Embryonic facial prominence (tissue), 1 donor: ENCODE data around the gene FRS3.
"Not testable (repeated sequence)": the region's sequence is repeated elsewhere in the genome, so short reads cannot be mapped to it uniquely, and the experiment has no call there.

Experiments
- DNase-seq: peaks from one replicate; pipeline ENCODE4 v3.0.0-alpha.2; 2016; ENCODE audit errors: extremely low spot score

The FRS3 gene

DNA sequence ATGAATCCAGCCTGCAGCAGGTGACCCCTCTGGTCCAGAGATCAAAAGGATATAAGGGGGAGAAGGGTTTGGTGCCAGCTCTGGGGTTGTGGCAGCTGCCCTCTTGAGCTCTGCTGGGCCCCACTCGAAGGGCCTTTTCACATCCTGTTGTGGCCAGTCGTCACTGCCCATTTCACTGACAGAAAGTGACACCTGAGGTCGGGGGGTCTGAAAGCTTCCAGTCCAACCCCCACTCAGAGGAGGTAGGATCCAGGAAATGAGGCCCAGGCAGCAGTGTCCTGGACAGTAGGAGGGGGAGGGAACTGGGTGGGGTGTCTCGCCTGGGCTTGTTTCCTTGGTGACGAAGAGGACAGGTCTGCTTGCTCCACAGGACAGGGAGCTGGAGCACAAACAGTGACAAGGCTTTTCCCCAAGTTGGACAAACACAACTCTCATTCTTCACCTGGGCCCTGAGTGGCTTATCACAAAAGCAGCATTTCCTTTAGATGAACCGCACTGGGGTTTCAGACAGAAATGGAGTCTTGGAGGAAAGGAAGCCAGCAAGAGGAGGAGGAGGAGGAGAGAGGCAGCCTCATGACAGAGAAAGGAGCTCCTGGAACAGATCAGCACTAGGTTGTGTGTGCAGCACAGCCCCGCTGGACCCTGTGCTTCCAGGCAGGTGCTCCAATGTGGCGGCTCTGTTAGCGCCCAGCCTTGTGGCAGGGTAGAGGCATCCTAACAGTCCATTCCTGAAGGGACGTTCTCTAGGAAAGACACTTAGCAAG lies 11.0 kb downstream of the FRS3 start:
- DNase-seq = no peak

DNA sequence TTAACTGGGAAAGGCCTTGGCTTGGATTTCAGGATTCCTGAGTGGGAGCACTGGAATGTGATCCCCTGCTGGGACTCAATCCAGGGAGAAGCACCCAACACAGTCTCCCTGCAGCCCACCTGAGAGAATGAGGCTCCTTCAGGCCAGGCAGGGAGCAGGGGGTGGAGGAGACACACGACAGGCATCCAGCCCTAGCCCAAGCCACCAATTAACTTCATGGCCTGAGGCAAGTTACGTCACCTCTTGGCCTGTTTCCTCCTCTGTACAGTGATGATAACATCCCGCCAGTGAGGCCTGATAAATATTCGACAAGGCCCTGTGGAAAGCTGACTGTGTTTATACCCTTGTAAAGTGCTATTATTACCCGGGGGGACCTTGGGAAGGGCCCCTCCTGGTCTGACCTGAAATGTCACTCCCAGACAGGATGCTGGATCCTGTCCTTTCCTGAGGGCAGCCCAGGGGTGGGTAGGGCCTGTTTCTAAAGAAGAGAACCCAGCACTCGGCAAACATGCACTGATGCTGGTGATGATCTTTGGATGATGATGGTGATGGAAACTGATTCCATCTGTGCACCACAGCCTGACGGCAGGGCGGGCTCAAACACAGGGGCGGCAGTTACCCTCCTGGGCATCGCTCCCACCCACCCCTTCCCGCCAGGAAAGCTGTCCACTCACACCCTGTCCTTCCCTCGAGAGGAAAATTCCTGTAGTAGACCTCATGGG lies 12.4 kb downstream of the FRS3 start:
- no peak for DNase-seq

DNA sequence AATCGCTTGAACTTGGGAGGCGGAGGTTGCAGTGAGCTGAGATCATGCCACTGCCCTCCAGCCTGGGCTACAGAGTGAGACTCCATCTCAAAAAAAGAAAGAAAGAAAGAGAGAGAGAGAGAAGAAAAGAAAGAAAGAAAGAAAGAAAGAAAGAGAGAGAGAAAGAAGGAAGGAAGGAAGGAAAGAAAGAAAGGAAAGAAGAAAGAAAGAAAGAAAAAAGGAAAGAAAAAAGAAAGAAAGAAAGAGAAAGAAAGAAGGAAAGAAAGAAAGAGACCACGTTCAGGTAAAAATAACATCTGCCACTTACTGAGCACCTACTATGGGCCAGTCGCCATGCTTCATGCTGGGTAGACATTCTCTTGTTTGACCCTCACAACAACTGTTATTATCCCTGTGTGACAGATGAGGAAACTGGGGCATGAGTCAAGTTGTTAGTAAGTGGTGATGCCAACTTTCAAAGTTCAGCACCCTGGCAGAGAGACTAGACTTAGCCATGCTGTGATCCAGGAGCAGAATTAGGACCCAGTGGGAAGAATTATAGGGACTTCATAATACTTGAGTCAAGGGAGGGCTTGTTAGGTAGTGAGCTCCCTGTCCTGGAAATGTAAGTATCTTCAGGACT lies 13.5 kb downstream of the FRS3 start:
- DNase-seq = not testable (repeated sequence)

DNA sequence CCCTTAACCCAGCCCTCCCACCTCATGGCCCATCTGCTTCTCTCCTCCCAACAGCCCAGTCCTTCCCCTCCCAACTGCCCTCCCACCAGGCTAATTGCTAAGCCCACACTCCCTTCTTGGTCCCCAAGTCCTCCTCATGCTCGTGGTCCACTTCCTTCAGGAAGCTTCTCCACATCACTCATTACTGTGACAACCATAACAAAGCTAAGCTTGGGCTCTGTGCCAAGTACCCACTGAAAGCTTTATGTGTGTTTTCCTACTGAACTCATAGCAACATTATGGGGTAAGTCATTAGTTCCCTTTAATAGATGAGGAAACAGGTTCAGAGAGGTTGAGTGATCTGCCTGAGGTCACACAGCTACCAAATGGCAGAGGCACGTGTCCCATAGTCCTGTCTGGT lies 16.2 kb downstream of the FRS3 start:
- no peak for DNase-seq

DNA sequence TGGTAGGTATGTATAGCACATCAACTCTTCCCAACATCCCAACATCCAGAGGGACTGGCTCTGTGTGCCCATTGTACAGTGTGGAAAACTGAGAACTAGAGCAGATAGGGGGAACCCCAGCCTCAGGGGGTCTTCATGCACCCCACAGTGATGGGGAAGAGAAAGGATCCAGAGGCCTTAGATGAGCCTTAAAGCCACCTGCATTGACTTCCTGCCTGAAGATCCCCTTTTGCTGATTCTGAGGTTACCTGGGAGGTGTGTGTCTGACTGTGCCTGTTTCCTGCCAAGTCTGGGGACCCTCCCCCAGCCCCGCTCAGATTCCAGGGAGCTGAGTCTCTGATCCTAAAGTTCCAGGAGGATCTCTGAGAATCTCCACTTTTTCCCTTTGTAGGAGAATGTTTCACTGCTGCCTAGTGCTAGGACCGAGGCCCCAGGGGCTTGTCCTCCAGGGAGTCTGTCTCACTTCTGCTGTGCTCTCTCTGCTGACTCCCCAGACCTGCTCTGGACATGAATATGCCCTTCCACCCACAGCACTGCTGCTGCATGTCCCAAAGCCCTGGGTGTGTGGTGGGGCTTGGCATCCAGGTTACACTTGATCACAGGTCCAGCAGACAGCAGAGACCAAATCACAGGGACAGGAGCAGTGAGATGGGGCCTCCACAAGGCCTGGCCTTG lies 19.7 kb downstream of the FRS3 start:
- DNase-seq = no peak

DNA sequence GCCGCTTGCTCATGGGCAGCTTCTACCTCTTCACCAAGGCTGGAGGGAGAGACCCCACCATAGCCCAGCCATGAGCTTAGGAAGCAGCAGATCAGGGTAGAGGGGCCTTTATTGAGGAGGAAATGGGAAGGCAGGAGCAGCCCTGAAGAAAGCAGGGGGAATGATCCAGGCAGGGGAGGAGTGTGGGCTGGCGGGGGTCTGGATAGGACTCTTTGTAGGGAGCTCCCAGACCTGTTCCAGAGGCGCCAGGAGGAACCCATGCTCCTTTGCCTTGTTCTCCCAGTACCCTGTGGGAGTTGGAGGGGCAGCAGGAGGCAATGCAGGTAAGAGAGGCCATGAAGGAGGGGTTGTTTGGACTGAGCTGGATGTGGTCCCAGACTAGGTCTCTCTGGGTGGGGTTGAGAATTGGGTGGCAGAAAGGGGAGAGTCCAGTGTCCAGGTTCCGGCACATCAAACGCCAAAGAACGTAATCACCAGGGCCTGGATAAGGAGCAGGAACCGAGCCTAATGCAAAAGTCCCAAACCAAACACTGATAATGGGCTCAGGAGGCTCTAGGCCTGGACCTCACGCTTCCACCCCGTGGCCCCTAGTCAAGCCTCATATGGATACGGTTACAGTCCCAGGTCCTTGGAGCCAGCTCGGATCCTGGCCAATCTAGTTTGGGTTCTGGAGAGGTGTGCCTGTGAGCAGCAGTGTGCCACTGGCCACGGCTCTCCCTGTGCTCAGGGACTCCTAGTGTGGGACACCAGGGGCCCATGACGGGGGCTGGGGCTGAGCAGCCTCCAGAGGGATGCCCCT lies 20.4 kb downstream of the FRS3 start:
- no peak for DNase-seq

DNA sequence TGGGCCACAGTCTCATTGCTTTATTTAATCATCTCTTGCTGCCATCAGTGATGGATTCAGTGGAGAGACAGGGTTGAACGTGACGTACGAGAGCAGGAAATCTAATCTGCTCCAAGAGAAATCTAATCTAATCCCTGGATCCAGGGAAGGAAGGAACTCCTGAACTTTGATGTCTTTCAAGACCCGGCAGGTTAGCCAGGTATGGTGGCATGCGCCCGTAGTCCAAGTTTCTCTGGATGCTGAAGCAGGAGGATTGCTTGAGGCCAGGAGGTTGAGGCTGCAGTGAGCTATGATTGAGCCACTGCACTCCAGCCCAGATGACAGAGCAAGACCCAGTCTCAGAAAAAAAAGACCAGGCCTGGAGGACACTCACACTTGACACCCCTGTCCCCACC lies 21.1 kb downstream of the FRS3 start:
- DNase-seq = no peak

DNA sequence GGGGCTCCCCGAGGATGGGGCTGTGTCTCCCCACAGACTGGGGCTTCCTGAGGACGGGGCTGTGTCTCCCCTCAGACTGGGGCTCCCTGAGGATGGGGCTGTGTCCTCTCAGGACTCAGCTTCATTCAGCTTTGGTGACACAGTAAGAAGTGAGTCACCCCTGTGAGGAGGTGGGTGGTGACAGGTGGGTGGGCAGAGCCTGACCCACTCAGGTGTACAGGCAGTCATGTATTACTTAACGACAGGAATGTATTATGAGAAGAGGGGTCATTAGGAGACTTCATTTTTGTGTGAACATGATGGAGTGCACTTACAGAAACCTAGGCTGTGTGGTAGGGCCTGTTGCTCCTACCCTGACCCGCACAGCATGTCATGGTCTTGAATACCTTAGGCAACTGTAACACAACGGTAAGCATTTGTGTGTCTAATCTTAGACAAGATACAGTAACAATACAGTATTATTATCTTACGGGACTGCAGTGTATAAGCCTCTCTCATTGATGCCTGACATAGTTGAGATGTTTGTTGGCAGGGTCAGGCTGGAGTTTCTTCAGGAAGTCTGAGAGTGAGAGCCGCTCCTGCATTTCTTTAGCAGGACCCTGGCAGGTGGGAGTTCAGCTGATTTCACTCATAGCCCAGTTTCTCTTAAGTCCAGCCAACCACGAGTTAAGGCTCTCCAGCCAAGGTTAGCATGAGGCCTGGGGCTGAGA lies 21.6 kb downstream of the FRS3 start:
- no peak for DNase-seq

DNA sequence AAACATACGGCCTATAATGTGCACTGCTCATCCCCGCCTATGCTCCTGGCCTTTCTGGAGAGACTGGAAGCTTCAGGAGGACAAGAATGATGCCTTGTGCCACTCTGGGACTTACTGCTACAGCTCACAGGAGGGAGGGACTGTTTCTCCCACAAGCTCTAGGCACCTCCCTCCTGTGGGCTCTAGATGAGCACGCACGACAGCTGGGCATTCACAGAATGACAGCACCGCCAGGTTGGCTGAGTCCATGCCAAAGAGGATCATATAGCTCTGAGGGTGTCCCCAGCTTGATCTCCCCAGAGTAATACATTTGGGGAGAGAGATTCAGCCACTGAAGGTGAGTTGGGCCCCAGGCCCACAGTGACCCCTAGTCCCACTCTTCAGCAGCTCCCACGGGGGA lies 22.4 kb downstream of the FRS3 start:
- DNase-seq = no peak

DNA sequence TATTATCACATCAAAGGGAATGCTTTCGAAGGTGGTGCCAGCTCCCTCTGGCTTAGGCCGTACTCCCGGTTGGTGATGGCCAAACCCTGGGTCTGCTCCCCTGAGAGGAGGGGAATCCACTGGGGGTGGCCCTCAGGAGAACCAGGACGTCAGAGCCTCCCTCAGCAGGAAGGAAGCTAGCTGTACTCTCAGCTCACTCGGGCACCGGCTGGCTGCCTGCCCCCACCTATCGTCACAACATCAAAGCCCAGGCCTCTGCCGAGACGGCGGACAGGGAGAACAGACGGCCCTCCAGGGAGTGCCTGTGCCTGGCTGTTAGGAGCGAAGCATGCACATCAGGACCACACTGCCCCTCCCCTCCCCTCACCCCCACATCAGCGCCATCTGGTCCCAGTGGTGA lies 23.3 kb downstream of the FRS3 start:
- DNase-seq = no peak

DNA sequence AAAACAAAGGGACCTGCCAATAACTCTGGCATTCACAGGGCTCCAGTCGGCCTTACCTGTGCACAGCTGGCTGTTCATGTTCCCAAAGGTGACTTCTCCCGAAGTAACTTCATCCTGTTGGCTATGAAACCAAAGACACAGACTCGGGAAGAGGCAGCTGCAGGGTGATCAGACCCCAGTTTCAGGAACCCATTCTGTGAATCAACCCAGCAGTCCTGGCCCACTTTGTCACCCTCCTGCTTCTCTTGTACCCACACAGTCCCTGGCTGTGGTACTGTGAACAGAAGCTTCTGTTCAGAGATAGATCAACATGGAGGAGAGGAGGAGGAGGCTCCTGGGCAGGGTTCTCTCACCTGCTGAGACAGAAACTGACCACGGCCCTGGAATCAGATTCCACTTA lies 23.8 kb downstream of the FRS3 start:
- no peak for DNase-seq

DNA sequence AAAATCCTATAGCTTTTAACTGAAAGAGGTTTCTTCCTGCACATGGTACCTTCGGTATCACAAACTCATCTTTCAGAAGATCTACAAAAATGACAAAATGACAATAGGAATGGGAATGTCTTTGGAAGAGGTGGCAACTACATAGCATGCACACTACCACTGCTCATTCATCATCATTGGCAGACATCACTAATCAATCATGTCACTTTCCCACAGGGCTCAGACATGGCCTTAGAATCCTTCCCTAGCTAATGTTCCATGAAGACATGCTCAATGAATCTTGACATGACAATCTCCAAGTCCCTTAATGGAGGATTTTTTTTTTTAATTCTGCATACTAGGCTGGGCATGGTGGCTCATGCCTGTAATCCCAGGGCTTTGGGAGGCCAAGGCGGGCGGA lies 29.3 kb downstream of the FRS3 start:
- DNase-seq = no peak

DNA sequence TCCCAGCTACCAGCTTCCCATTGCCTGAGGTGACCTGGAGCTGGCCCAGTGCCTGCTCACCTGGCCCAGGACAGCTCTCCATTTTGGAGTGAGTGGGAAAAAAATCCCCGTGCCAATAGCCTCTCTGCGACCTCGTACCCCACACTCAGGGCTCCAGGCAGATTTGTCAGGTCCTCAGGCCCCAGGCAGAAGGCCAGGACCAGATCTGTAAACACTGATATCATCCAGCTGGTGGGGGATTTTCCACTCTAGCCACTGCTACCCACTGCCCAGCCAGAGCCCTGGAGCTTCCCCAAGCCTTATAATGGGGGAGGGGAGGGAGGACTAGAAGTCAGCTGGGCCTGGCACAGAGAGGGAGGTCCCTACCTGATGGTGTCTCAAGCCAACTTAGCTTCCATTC lies 31.2 kb downstream of the FRS3 start:
- DNase-seq = no peak

DNA sequence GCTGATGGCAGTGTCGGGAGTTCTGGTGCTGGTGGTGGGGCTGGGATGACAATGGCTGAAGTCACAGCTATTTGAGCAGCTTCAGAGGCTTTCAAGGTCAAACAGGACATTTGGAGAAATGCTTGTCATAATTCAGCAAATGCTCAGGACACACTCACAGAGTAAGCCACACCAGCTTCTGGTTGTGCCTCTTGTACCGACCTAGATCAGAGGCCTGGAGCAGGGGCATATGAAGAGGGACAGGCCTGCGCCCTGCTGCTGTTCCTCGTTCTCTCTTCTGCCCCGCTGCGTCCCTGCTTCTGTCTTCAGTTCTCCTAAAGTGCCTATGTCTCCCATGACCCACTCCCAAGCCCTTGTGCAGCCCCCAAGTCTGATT lies 31.6 kb downstream of the FRS3 start:
- DNase-seq = no peak

DNA sequence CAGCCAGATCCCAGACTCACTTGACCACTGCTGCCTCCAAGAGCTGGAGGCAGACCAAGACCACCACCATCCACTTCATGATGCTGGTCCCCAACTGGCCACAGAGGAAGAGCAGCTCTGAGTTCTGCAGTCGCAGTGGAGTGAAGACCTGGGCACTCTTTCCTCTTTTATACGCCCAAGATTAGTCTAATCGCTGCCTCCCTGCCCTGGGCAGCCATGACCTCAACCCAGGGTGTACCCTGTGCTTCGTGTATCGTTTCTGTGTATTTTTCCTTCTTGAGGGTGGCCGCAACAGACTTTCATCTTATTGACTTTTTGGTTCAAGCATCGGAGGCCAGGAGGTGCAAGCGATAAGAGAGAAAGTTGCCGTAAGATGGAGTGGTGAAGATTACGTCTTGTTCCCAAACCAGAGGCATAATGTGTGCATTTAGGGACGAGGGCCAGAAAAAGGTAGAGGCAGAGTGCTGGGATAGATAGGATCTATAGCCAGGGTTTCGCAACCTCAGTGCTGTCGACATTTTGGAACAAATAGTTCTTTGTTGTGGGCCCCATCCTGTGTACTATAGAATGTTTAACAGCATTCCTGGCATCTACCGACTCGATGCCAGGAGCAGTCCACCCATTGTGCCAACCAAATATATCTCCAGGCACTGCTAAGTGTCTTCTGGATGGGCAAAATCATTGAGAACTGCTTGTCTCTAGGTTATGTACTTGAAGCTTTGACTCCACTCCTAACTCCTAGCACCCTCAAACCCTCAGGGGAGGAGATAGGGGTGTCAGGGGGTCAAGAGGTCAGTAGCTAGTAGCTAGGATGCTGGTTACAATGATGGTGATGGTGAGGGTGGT lies 32.2 kb downstream of the FRS3 start, which contains the start of gene PGC:
Gene PGC (minus strand): TSS at position 142 of the 846 bp plus-strand sequence. CDS start 63 bp downstream, at position 79.
- DNase-seq = no peak

DNA sequence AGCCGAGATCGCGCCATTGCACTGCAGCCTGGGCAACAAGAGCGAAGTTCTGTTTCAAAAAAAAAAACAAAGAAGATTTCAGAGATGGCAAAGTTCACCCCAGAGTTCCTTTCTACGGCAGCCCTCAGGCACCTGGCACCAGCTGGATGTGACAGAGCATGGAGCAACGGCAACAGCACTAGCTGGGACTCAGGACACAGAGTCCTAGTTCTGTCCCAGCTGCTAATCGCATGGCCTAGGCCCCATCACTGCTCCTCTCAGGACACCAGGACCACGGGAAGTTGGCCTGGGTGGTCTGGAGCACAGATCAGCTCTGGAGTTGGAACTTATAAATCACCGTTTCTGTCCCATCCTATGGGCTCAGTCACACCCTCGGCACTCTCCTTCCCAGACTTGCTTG lies 33.6 kb downstream of the FRS3 start:
- no peak for DNase-seq

DNA sequence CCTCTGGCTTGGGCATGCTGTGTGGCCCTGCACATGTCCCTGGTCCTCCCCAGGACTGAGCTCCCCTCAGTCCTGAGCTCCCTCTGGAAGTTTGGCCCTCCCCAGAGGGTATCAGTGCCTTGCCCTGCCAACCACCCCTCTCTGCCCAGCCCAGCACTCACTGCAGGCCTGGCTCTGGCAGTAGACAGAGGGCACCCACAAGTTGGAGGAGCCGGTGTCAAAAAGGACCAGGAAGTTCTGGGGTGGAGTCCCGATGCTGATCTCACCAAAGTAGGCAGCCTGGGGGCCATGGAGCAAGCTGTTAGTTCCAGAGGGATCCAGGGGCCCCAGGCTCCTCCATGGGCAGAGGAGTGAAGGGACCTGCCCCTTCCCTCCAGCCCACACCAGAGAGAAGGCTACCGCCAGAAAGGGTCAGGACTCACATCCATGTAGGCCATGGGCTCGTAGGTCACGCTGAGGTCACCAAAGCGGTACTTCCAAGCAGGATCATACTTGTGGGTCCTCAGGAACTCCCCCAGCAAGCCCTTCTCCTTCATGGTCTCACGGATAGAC lies 35.4 kb downstream of the FRS3 start:
- DNase-seq = no peak

DNA sequence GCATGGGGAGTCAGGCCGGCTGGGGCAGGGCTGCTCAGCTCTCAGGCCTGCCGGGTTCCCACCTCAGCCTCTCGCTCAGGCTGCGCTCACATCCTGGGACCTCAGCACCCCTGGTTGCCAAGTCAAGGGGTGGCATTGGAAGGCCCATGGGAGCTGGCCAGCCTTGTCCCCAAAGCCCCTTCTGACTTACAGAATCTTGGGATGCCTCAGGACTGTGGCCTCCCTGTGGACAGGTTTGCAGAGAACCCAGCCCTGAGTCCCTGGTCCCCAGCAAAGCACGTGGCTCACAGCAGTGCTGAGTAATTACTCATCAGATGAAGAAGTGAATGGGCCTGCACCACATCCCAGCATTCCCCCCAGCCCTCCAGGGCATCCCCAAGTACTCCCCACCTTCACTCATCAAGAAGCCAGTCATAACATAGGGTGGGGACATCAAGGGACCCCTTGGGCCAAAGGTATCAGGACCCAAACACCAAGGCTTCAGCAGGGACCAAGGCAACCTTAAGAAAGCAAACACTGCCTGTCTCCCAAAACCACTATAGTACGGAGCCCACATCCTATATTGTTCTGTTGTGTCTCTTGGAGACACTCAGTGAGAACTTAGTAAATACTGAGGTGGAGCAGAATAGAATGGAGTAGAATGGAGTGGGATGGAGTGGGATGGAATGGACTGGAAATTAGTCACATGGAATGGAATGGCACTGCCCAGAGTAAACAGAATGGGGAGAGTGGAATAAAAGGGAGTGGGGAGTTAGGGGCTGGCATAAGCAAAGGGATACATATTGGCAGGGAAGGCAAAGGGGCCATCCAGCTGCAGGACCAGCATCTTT lies 36.1 kb downstream of the FRS3 start:
- no peak for DNase-seq
